ENCODE measurements around the gene USP49. TPM values are rescaled to one million over a fixed set of nuclear protein-coding genes. Genes with fewer than 3 reads are reported as not detected.

The USP49 gene
- total RNA-seq, 1 experiment from 2014 or later, result 6.9 TPM

DNA sequence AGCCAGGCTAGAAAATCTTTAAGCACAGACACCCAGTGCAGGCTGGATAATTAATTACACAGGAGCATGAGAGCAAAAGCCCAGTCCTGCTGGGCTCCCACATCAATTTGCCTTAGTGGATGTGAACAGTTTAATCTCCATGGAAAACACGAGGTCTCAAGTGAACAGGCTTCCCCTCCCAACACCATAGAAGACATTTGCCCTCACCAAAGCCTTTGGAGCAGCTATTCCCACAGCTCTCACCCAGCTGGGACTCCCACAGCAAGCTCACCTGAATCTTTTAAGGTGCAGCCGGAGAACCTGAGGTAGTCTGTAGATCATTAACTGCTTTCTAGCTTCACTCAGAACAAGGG, 95.6 kb downstream of the USP49 start:
- intact Hi-C loops (cut with micrococcal nuclease), result no loop called here

More for the DNA sequence above, 95.6 kb downstream of the USP49 start:
- Histone ChIP-seq H3K27me3 (ENCODE audit: insufficient read depth, low read length) (no peaks in the 10 kb centered on the region), H3K27ac (ENCODE audit: low read depth, low read length) (no peak overlapping the region), H2AFZ (ENCODE audit: low read depth, low read length, poor library complexity, severe bottlenecking) (no peak overlapping the region), H3K9me2 (ENCODE audit: insufficient read depth) (no peaks in the 10 kb centered on the region), H3K9ac (ENCODE audit: low read length) (no peak overlapping the region), H3K4me3 (replicated peaks in 1 of 2; ENCODE audit: low read depth in 1 of 2, low read length in 2 of 2) (no peak overlapping the region), H3K4me2 (ENCODE audit: low read length) (no peak overlapping the region), H3K79me2 (ENCODE audit: insufficient read depth, low read length) (no peaks in the 10 kb centered on the region), H3K9me3 (ENCODE audit: control insufficient read depth in 1 of 2, insufficient read depth in 1 of 2, low read depth in 1 of 2, low read length in 2 of 2) (no peaks in the 10 kb centered on the region), H3K36me3 (ENCODE audit: control insufficient read depth in 1 of 2, insufficient read depth in 2 of 2, low read length in 2 of 2) (peaks cover 5 to 7% of the 10 kb centered on the region in 2 experiments; a peak in 1 of 4 replicates), H3K4me1 (ENCODE audit: control insufficient read depth in 1 of 2, insufficient read depth in 2 of 2, low read length in 2 of 2) (no peaks in the 10 kb centered on the region), H4K20me1 (ENCODE audit: insufficient read depth) (no peaks in the 10 kb centered on the region)
- no peak for TF ChIP-seq TCF7L2 (IDR thresholded peaks at IDR 0.05; ENCODE audit: borderline replicate concordance, extremely low read depth, insufficient read depth, insufficient read length)
- TF ChIP-seq, protein P1, sequence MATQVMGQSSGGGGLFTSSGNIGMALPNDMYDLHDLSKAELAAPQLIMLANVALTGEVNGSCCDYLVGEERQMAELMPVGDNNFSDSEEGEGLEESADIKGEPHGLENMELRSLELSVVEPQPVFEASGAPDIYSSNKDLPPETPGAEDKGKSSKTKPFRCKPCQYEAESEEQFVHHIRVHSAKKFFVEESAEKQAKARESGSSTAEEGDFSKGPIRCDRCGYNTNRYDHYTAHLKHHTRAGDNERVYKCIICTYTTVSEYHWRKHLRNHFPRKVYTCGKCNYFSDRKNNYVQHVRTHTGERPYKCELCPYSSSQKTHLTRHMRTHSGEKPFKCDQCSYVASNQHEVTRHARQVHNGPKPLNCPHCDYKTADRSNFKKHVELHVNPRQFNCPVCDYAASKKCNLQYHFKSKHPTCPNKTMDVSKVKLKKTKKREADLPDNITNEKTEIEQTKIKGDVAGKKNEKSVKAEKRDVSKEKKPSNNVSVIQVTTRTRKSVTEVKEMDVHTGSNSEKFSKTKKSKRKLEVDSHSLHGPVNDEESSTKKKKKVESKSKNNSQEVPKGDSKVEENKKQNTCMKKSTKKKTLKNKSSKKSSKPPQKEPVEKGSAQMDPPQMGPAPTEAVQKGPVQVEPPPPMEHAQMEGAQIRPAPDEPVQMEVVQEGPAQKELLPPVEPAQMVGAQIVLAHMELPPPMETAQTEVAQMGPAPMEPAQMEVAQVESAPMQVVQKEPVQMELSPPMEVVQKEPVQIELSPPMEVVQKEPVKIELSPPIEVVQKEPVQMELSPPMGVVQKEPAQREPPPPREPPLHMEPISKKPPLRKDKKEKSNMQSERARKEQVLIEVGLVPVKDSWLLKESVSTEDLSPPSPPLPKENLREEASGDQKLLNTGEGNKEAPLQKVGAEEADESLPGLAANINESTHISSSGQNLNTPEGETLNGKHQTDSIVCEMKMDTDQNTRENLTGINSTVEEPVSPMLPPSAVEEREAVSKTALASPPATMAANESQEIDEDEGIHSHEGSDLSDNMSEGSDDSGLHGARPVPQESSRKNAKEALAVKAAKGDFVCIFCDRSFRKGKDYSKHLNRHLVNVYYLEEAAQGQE (IDR thresholded peaks at IDR 0.05; ENCODE audit: low read depth), result no peak
- TF ChIP-seq JUND (IDR thresholded peaks at IDR 0.05), result no peak
- TF ChIP-seq FOSL1 (IDR thresholded peaks at IDR 0.05; ENCODE audit: low read depth), result no peak
- TF ChIP-seq, protein P2, sequence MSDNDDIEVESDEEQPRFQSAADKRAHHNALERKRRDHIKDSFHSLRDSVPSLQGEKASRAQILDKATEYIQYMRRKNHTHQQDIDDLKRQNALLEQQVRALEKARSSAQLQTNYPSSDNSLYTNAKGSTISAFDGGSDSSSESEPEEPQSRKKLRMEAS (IDR thresholded peaks at IDR 0.05), result no peak
- TF ChIP-seq, protein P3, sequence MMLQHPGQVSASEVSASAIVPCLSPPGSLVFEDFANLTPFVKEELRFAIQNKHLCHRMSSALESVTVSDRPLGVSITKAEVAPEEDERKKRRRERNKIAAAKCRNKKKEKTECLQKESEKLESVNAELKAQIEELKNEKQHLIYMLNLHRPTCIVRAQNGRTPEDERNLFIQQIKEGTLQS (IDR thresholded peaks at IDR 0.05), result no peak
- ChIA-PET RAD21 (ENCODE audit: low non-redundant PET in 1 of 2, low total read pairs in 2 of 2, uncharacterized antibody in 2 of 2, unreplicated experiment in 2 of 2) (interaction anchor here in 1 of 2 experiments (0.6 kb wide), 1 partner anchor 18 kb away, joined by 6 read pairs; no protein-coding TSS in a partner anchor), POLR2A (no interaction called here), CTCF (interaction anchor here (0.8 to 1.4 kb wide), 2 partner anchors 13 to 121 kb away, joined by 3 read pairs; partner anchors contain the start of genes BYSL and MED20)
- no peak for ATAC-seq
- DNase-seq (ENCODE audit: low read depth, low spot score), result no peak
- no TSS peak for BruUV-seq (replicated peaks)

Data from HCT116 (cell line).